ENCODE results near the gene KCNJ11.

KCNJ11 gene

DNA sequence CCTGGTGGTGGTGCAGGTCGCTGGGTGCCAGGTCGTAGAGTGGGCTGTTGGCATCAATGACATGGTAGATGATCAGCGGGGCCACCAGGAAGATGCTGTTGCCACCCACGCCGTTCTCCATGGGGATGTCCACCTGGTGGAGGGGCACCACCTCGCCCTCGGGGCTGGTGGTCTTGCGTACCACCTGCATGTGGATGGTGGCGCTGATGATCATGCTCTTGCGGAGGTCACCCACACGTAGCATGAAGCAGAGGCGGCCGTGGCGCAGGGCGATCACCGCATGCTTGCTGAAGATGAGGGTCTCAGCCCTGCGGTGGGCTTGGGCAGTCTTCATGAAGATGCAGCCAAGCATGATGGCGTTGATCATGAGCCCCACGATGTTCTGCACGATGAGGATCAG, 1.2 kb downstream of the KCNJ11 start:
- TF ChIP-seq, protein P1, sequence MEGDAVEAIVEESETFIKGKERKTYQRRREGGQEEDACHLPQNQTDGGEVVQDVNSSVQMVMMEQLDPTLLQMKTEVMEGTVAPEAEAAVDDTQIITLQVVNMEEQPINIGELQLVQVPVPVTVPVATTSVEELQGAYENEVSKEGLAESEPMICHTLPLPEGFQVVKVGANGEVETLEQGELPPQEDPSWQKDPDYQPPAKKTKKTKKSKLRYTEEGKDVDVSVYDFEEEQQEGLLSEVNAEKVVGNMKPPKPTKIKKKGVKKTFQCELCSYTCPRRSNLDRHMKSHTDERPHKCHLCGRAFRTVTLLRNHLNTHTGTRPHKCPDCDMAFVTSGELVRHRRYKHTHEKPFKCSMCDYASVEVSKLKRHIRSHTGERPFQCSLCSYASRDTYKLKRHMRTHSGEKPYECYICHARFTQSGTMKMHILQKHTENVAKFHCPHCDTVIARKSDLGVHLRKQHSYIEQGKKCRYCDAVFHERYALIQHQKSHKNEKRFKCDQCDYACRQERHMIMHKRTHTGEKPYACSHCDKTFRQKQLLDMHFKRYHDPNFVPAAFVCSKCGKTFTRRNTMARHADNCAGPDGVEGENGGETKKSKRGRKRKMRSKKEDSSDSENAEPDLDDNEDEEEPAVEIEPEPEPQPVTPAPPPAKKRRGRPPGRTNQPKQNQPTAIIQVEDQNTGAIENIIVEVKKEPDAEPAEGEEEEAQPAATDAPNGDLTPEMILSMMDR (IDR thresholded peaks at IDR 0.05; ENCODE audit: control extremely low read depth, extremely low read depth, low read depth, missing control alignments): no peak
- CTCF ChIA-PET: interaction anchor here (0.7 to 14.8 kb wide), 11 partner anchors 13 to 157 kb away, joined by 3 to 220 read pairs (median 4); no protein-coding TSS in a partner anchor
- no peak for DNase-seq (ENCODE audit: extremely low spot score)
- POLR2A ChIA-PET: no interaction called here

DNA sequence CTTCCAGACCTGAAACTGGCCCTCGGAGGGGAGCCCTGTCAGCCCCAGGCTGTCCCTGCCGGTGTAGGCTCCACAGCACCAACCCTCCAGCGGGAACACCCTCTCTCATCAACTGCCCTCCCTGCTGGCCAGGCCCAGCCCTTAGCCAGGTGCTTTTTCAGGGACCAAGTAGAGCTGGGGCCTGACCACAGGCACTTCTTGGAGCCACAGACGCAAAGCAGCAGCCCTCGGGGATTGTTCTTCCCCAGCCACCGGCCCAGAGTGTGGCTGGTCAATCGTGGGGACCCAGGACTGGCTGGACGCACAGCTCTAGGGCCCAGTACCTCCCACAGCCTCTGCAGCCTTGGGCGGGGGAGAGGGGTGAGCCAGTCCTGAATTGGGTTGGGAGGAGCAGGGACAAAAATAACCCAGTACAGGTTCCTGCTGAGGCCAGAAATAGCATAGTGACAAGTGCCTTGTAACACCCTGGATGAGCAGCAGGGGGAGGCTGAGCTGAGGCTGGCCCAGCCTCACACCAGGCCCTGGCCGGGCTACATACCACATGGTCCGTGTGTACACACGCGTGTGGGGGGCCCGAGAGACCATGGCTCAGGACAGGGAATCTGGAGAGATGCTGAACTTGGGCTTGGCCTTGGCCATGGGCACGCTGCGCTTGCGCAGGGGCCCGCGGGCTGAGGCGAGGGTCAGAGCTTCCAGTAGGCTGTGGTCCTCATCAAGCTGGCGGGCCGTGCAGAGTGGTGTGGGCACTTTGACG, 2.0 kb downstream of the KCNJ11 start:
- TF ChIP-seq, protein P1 (IDR thresholded peaks at IDR 0.05; ENCODE audit: control extremely low read depth, extremely low read depth, low read depth, missing control alignments): peak; percentile 61
- POLR2A ChIA-PET: no interaction called here
- CTCF ChIA-PET: interaction anchor here (0.7 to 14.8 kb wide), 12 partner anchors 7 to 157 kb away, joined by 3 to 220 read pairs (median 4); no protein-coding TSS in a partner anchor
- peak; percentile 69 for DNase-seq (ENCODE audit: extremely low spot score)

DNA sequence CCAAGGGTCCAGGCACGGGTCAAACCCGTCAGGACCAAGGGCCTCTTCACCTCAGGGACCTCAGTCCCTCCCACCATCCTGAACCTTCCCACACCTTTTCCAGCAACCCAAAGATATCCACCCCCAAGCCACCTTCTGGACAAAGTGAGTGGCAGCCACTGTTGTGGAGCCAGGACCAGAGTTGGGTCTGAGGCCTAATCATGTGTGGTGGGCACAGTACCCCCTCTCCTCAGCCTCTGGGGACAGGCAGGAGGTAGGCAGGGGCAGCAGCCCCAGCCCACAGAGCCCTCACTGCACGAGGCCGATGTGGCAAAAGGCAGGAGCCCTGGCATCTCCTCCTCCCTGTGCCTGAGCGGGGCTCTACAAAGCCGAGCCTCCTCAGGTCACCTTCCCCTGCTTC, 2.5 kb downstream of the KCNJ11 start:
- ChIA-PET POLR2A (no interaction called here), CTCF (interaction anchor here (1.0 to 14.8 kb wide), 9 partner anchors 8 to 156 kb away, joined by 3 to 220 read pairs (median 12); no protein-coding TSS in a partner anchor)
- DNase-seq (ENCODE audit: extremely low spot score): no peak
- TF ChIP-seq, protein P1 (IDR thresholded peaks at IDR 0.05; ENCODE audit: control extremely low read depth, extremely low read depth, low read depth, missing control alignments): no peak

DNA sequence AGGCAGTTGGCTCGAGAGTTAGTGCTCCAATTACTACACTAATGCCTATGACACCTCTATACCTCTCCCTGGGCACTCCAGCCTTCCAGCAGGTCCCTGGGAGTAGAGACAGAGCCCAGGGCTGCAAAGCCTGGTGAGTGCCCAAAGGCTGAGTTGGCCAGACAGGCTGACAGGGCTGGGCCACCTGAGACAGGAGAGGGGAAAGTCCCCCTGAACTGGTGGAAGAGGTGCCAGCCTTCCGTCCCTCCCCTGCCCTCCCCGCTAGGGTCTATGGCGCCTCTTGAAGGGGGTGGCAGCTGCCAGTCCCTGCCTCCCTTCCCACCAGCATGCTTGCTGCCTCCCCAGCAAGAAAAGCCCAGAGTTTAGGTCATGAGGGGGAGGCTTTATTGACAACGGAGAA, 3.0 kb downstream of the KCNJ11 start:
- no peak for DNase-seq (ENCODE audit: extremely low spot score)
- TF ChIP-seq, protein P1 (IDR thresholded peaks at IDR 0.05; ENCODE audit: control extremely low read depth, extremely low read depth, low read depth, missing control alignments): no peak
- ChIA-PET CTCF (interaction anchor here (0.7 to 14.8 kb wide), 9 partner anchors 8 to 155 kb away, joined by 3 to 220 read pairs (median 22); no protein-coding TSS in a partner anchor), POLR2A (no interaction called here)

DNA sequence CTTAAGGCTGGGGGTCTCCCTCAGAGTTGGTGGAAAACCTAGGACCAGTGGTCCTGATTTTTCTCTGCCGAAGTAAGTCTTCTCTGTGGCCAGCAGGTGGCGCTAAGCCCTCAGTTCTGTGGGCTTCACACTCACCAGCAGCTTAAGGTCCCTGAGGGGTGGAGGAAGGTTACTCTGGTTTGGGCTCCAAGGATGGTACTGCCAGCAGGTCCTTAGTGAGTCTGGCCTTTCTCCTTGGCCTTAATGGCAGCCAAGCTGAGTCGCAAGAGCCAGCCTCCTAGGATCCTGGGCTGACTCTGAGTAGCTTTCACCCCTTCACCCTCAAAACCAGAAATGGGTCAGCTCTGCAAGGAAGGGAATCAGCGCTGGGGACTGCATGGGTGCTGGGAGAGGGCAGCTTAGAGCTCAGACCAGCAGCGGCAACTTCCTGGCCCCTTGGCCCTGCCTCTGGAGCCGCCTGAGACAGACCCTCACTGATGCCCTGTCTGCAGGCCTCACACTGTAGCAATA, 4.4 kb downstream of the KCNJ11 start:
- ChIA-PET CTCF (interaction anchor here (0.8 to 14.8 kb wide), 42 partner anchors 9 to 606 kb away, joined by 3 to 220 read pairs (median 5); partner anchors contain the start of gene ABCC8), POLR2A (no interaction called here)
- peak; percentile 60 for DNase-seq (ENCODE audit: extremely low spot score)
- TF ChIP-seq, protein P1 (IDR thresholded peaks at IDR 0.05; ENCODE audit: control extremely low read depth, extremely low read depth, low read depth, missing control alignments): peak; percentile 92

DNA sequence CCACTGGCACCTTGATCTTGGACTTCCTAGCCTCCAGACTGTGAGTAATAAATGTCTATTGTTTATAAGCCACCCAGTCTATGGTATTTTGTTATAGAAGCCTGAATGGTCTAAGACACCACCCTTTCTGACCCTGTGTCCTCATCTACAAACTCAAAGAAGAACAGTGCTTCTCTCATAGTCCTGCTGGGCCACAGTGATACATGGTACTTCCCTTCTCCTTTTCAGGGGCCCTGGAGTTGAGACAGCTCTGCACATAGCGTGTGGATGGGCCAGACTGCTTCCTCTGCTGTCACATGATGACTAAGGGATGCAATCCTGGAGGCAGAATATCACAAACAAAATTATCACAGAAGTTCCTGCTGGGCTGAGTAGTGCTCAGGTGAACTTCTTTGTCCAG, 5.0 kb downstream of the KCNJ11 start:
- CTCF ChIA-PET: interaction anchor here (0.8 to 14.8 kb wide), 34 partner anchors 9 to 598 kb away, joined by 3 to 220 read pairs (median 6); partner anchors contain the start of gene ABCC8
- TF ChIP-seq, protein P1 (IDR thresholded peaks at IDR 0.05; ENCODE audit: control extremely low read depth, extremely low read depth, low read depth, missing control alignments): no peak
- POLR2A ChIA-PET: no interaction called here
- DNase-seq (ENCODE audit: extremely low spot score): no peak

All from GM10248 (cell line).